CD1c-positive myeloid dendritic cell (primary cell): ENCODE data around the gene SPEF1.
A peak's percentile ranks its signal among the peaks of the same experiment; 100 is the strongest.
"Not testable (repeated sequence)": the region's sequence is repeated elsewhere in the genome, so short reads cannot be mapped to it uniquely, and the experiment has no call there.

ENCODE experiments used
- DNase-seq: peaks from one replicate; pipeline ENCODE4 v3.0.0-alpha.2; 2016; ENCODE audit errors: extremely low spot score

Gene SPEF1

DNA sequence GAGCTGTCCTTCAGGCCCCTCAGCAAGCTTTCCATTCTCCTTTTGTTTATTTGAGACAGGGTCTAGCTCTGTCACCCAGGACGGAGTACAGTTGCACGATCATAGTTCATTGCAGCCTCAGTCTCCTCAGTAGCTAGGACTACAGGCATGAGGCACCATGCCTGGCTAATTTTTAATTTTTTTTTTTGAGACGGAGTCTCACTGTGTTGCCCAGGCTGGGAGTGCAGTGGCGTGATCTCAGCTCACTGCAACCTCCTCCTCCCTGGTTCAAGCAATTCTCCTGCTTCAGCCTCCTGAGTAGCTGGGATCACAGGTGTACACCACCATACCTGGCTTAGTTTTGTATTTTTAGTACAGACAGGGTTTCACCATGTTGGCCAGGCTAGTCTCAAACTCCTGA, 8.0 kb upstream of the SPEF1 start:
- not testable (repeated sequence) for DNase-seq

DNA sequence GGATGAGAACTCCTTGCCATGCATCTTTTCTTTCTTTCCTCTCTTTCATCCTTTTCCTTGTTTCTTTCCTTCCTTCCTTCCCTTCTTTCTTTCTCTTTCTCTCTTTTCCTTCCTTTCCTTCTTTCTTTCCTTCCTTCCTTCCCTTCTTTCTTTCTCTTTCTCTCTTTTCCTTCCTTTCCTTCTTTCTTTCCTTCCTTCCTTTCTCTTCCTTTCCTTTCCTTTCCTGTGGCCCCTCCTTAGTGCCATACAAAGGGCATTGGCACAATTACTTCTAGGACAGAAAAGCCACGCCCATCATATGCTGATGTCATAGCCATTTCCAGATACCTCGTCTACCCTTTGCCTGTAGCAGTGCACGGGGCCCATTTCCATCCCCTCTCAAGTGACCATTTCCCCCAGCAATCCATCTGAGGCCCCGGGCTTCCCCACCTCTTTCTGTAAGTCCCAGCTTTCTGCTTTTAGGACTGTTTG, 7.5 kb upstream of the SPEF1 start:
- no peak for DNase-seq

DNA sequence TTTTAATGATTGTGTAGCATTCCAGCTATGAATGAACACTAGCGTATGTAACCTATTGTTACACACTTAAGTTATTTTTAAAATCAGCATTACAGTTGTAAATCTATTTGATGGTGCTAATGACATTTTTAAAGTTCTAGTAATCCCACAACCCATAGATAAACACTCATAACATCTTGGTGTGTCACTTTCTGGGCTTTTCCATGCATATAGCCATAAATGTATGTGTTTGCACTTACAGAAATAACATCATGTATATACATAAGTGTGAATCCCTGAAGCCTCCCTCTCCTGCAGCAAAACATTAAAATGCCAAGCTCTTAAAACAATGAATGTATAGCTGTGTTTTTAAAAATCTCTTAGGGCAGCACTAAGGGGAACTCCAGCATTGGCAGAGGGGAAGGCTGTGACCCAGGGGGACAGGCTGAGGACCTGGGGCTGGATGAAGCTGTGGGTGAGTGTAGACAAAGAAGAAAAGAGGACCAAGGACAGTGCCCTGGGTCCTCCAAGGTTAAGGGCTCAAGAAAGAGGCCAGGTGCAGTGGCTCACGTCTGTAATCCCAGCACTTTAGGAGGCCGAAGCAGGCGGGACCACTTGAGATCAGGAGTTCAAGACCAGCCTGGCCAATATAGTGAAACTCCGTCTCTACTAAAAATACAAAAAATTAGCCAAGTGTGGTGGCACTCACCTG, 6.2 kb upstream of the SPEF1 start:
- no peak for DNase-seq

DNA sequence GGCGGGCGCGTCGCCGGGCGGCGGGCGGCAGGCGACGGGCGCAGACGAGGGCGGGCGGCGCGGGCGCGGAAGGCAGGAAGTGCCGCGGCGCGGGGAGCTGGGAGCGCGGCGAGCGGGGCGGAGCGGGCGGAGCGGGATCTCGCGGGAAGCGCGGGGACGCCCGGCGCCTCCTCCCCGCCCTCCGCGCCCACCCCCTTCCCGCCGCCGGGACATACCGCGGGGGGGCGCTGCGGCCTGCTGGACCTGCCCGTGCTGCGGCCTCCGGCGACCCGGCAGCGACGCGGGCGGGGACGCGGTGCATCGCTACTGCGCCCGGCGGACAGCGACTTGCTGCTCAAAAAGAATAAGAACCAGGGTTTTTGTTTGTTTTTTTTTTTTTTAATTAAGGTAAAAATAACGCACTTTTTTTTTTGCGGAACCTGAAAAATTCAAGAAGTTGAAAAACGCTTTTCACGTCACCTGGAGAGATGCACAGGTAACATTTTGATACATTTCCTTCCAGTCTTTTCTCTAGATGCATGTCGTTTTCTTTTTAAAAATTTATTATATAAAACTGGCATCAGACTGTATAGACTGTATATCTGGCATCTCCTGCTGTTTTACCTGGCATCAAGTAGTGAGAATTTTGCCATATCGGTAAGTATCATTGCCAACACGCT, 5.5 kb upstream of the SPEF1 start, which contains the start of gene CENPB:
Gene CENPB, minus strand, starts transcription at position 76 of the 659 bp plus-strand sequence. CDS start 257 bp downstream, outside the sequence.
- peak; percentile 96 for DNase-seq

DNA sequence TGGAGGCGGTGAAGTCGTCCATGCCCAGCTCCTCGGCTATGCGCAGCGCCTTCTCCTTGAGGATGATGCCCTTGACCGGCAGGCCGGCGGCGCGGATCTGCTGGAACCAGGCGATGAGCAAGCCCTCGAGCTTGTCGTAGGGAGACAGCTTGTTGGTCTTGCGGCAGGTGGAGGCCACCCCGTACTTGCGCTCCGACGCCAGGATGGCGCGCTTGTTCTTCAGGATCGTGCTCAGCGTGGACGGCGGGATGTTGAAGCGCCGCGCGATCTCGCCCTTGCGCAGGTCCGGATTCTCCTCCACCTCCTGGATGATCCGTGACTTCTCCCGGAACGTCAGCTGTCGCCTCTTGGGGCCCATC, 4.9 kb upstream of the SPEF1 start:
- peak; percentile 48 for DNase-seq

DNA sequence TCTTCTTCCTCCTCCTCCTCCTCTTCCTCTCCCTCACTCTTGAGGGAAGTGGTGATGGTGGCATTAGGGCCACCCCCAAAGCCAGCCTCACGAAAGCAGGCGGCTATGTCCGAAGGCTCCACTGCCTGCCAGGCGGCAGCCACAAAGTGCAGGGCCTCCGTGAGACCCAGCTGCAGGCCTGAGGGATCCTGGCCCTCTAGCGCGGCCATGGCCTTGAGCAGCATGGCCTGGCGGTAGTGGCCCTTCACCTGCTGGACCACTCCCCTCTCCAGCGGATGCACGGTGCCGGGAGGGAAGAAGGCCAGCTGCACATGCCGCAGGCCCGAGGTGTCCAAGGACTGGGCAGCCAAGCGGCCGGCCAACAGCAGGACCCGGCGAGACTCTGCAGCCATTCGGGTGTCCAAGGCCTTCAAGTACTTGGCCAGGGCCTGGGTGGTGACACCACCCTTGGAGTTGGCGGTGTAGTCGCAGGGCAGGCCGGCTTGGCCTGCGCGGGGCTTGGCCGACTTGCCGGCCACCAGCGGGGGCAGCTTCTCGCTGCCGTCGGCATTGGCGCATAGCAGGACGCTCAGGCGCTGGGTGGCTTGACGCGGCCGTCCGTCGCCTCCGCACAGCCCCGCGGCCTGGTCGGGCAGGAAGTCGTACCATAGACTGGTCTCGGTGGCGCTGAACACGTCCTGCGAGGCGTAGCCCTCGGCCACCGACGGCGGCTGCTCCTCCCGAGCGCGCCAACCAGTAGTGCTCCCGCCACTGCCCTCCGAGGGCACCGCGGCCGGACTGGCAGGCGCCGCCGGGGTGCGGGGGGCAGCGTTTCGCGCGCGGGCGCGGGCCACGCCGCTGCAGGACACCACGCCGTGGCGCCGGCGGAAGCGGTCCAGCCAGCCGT, 4.2 kb upstream of the SPEF1 start:
- DNase-seq, result no peak

DNA sequence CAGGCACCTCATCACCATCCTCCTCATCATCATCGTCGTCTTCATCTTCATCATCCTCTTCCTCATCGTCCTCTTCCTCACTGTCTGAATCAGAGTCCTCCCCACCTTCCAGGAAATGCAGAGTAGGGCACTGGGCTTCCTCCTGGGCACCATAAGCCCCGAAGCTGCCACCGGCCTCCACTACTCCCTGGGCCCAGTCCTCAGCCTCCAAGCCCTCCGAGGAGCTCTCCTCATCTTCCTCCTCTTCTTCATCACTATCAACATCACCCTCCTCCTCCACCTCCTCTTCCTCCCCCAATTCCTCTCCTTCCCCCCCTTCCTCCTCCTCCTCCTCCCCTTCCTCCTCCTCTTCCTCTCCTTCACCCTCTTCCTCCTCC, 3.6 kb upstream of the SPEF1 start:
- DNase-seq, result no peak

DNA sequence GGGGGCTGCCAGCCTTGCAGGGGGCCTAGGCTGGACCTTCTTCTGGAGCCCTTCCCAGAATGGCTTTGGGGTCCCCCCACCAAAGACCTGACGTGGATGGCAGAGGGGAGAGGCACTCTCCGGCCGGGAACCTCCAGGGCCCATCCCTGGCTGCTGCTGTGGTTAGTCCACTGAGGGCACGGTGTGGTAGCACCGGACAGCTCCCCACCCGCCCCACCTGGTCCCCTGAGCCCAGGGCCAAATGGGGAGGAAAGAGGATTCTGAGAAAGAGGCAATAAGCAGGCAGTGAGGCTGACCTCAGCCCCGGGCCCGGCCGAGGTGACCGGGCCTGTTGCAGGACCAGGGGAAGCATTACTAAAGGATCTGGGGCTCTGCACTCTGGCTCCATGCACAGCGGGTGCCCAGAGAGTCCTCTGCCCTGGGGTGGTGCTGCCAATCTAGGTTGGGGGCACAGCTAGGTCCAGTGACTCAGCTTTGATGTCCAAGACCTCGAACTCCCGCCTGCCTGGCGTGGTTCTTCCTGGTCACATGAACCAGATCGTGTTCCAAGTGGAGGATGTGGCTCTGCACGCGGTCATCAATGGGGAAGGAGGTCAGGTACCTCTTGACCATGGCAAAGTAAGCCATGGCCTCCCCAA, 3.1 kb upstream of the SPEF1 start:
- DNase-seq, result no peak

DNA sequence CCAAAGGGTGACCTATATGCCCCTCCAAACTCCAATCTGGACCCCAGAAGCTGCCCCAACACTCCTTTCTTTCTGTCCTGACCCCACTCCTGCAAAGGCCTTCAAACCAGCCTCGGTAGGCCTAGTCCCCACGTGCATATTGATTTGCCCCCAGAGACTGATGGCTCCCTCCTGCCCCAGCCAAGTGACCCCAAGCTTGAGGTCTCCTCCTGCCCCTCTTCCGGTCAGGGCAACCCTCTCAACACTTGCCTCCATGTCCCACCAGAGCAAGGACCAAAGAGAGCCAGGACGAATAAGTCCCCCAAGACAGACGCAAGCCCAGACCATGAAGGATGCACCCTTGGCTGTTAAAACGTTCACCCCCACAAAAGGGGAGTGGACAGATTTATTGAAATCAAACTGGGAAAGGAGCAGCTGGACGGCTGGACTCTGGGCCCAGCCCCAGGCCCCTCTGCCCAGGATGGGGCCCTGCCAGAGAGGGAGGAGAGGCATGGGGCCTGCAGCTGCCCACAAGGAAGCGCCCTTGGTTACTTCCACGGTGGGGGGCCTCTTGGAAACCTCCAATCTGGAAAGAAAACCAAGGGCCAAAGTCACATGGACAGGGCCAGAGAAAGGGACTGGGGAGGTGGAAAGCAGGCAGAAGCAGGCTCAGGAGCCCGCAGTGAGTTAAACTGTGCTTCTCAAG, 2.4 kb upstream of the SPEF1 start:
- DNase-seq, result no peak

DNA sequence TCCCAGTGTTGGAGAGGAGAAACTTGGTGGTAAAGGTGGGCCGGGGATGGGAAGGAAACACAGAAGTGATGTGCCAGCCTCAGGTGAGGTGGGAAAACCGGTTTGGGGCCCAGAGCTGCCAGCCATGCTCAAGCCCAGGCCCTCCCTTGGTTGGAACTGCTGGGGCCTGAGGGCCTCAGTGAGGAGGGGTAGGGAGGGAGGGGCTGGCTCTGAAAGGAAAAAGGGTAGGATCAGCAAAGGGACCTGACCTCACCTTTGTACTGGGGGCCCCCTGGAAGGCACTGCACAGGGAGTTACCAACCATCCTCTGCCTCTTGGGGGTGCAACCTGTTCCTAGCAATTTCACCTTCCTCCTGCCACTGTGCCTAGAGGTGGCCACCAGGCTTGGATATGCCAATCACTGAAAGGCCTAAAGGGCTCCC, 1.8 kb upstream of the SPEF1 start:
- DNase-seq, result no peak

DNA sequence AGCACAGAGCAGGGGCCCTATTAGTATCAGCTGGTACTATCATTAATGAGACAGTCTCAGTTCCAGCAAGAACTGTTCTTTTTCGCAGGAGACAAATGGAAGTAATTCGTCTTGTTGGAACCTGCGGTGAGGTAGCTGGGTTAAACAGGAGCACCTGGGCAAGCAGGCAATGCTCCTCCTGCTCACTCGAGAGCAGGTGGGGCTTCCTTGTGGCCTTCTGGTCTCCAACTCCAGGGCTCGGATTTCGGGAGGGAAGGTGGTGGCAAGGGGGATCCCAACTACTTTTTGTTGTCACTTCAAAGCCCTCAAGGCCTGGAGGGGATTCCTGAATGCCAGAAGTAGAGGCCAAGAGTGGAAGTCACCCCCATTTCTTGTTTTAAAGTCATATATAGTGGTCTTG, 1.3 kb upstream of the SPEF1 start:
- no peak for DNase-seq

DNA sequence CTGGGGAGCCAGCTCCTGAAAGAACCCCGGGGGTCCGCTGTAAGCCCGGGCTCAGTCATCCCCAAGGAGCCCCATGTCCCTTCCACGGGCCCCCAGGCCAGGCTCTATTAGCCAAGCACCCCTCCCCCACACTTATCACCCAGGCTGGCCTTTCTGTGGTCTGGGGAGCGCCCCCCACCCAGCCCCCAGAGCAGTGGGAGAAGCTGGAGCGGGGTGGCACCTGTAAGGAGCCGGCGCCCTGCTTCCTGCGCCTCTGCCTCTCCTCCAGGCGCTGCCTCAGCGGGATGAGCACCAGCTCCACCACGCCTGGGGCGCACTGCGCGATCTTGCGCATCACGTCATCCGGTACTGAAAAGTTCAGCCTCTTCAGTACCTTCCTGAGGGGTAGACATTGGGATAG, 2.3 kb downstream of the SPEF1 start:
- no peak for DNase-seq

DNA sequence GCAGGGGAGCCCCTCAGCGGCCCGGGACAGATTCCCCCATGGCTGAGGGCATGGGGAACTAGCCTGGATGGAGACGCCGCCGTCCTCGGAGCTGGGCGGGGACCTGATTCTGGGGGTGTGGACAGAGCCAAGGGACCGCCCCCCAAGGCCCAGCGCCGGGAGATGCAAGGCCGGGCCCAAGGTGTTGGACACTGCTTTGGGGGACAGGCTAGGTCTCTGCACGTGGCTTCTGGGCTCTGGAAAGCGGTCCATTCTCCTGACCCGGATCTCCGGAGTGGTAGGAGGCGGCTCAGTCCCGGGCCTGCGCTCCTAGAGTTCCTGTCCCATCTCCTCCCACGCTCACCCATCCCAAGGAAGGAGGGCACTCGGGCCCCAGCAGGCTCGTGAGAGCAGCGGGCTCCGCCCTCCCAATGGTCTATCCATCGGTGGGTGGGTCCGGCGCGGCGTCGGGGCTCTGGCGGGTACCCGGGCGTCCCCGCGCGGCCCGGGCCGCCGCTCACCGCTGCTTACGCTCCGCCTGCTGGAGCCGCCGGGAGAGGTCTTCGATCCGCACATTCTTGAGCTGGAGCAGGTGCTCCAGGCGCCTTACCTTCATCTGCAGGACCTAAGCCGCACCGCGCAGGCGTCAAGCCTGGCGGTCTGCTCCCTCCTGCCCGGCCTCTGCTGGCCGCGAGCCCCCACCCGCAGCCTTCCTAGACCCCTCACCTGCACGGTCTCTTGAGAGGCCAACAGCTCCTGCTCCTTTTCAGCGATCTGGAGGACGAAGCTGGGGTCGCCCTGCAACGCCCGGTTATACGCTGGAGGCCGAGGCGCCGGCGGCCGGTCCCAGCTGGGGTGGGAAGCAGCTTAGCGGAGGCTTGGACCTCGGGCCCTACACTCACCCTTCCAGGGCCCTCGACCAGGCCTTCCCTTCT, 3.3 kb downstream of the SPEF1 start:
- peak; percentile 57 for DNase-seq

DNA sequence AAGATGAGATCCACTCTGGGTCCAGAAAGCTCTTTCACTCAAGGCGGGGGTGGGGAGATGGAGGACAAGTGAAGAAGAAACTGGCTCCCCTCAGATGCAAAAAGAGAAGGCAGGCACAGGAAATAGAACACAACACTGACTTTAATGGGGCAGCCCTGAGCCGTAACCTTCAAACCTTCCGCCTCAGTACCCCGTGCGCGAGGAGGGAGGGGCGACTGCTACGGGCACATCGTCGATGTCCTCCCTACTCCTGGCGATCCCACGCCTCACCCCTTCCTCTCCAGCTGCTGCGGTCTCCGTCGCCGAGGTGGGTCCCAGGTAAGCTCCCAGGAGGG, 3.9 kb downstream of the SPEF1 start:
- DNase-seq, result no peak

DNA sequence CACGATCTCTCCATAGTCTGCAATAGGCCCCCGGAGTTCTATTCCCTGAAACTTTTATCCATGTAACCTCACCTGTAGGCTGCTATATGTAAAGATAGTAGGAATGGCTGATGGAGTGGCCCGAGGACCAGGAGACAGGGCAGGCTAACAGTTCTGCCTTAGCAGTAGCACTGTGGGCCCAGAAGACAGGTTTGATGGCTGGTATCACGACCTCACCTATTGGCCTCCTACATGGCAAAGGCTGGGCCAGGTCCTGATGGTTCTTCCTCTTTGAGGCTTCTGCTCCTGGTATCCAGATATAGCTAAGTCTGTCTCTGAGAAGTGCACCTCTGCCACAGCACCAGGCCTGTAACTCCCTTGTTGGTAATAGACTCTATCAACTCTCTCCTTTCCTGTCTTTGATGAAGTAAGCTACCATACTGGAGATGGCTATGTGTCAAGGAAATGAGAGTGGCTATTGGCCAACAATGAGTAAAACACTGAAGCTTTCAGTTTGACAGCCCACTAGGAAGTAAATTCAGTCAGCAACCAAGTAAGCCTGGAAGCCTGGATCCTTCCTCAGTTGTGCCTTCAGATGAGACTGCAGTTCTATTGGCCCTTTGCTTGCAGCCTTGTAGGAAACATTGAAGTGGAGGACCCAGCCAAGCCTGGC, 5.7 kb downstream of the SPEF1 start:
- no peak for DNase-seq

DNA sequence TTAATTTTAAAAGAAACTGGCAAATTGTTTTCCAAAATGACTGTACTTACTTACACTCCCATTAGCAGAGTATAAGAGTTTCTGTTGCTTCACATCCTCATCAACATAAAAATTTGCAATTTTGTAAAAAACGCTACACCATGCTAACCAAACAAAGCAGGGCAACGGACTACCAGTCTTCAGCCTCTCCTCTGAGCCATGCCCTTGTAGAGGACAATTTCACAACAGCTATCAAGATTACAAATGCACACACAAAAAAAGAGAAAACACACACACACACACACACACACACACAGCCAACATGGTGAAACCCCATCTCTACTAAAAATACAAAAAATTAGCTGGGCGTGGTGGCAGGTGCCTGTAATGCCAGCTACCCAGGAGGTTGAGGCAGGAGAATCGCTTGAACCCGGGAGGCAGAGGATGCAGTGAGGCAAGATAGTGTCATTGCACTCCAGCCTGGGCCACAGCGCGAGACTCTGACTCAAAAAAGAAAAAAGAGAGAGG, 9.6 kb downstream of the SPEF1 start:
- no peak for DNase-seq

DNA sequence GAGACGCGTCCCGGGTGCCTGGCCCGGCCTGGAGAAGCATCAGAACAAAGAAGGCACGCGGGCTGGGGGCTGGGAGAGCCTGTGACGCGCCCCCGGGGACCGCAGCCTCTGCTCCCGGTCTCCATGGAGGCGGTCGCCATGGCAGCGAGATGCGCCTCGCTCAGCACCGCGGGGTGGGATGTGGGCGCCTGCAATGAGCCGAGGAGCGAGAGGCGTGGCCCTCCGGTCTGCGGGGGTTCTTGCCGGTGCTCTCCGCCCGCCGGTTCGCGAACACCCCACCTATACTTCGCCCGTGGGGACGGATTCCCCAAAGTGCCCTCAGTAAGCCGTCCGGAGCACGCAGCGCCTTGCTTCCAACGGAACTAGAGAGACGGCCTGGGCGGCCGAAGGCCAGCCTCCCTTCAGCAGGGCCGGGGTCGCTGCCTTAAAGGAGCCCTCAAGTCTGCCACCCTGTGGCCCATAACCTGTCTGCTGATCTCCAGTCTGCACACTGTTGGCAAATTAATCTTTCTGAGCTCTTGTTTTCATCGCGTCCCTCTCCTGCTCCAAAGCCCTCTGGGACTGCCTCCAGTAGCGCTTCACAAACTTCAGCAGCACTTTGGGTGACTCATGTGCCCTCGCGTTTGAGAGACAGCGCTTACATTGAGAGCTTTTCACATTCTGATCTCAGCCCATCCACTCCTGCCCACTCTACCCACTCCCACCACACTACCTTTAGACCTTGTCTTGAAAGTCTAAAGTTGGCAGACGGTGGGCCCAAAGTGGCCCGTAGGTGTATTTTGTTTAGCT, 12.7 kb downstream of the SPEF1 start:
- peak; percentile 78 for DNase-seq

DNA sequence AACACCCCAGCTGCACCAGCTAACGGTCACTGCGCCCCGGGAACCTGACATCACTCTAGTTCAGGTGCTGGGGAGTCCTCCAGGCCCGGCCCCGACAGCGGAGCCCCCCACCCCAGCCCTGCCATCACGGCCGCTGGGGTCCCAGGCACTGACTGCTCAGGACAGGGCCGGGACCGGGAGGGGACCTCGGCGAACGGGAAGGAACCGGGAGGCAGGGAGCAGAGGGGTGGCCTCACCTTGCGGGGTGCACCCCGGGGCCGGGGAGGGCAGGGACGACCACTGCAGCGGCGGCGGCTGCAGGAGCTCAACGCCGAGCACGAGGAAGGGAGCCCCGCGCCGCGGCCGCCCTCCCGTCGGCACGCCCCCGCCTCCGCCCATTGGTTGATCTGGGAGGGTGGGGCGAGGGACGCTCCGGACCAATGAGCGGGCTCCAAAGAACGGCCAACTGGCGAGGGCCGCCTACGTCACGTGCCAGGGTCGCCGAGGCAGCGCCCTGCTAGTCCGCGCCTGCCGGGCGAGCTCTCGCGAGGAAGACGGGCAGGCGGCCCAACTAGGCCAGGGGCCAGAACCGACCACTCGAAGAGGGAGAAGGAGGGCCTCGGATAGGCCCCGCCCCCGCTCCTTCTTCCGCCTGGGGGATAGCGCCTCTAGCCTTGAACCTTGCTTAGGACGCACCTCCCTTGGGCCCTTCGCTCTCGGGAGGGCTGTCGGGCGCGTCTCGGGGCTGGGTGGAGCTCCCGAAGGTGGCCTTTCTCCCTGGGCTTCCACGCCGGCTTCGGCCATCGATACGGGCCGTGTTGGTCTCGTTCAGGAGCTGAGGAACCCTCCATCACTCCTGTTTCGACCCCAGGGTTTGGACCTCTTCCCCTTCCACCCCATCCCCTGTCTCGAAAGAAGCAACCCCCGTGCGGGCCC, 13.6 kb downstream of the SPEF1 start, which contains the start of gene ADISSP:
Gene ADISSP, minus strand, starts transcription at position 327 of the 915 bp plus-strand sequence. CDS start 7,653 bp downstream, outside the sequence.
- peak; percentile 98 for DNase-seq
